HG03139 (cell line): ENCODE results near the gene SDHAF1.
"Not testable (repeated sequence)": the region's sequence is repeated elsewhere in the genome, so short reads cannot be mapped to it uniquely, and the experiment has no call there.

Source experiments
- ATAC-seq: cut with Tn5 transposase; IDR thresholded peaks from one replicate; pipeline ENCODE4 v1.9.1; 2021; ENCODE audit not compliant: unreplicated experiment

Gene SDHAF1

GRCh38 chr19:35995048-35995993, at the start of gene SDHAF1:
Gene SDHAF1, plus strand, starts transcription at chr19:35995188. Its CDS starts 87 bp downstream, at chr19:35995275.
- peak; percentile 74 for ATAC-seq

- ATAC-seq: no peak
Observed at GRCh38 chr19:35946203-35946602, 48.8 kb upstream of the SDHAF1 start.

GRCh38 chr19:35949131-35949530, 45.9 kb upstream of the SDHAF1 start:
- ATAC-seq: no peak

GRCh38 chr19:35955881-35956634, 38.9 kb upstream of the SDHAF1 start:
- no peak for ATAC-seq

GRCh38 chr19:35957411-35957810, 37.6 kb upstream of the SDHAF1 start:
- not testable (repeated sequence) for ATAC-seq

- ATAC-seq: no peak
Observed at GRCh38 chr19:35958660-35959039, 36.3 kb upstream of the SDHAF1 start.

- no peak for ATAC-seq
Observed at GRCh38 chr19:35959040-35959967, 35.7 kb upstream of the SDHAF1 start.

GRCh38 chr19:35959968-35960320, 35.0 kb upstream of the SDHAF1 start:
- no peak for ATAC-seq

GRCh38 chr19:35960432-35960972, 34.5 kb upstream of the SDHAF1 start:
- no peak for ATAC-seq

GRCh38 chr19:35963514-35963913, 31.5 kb upstream of the SDHAF1 start:
- no peak for ATAC-seq

GRCh38 chr19:35966771-35967170, 28.2 kb upstream of the SDHAF1 start:
- no peak for ATAC-seq

GRCh38 chr19:35973487-35973886, 21.5 kb upstream of the SDHAF1 start:
- no peak for ATAC-seq

GRCh38 chr19:35975608-35976214, 19.3 kb upstream of the SDHAF1 start:
- ATAC-seq: no peak

GRCh38 chr19:35977446-35978222, 17.4 kb upstream of the SDHAF1 start:
- ATAC-seq: no peak

GRCh38 chr19:35978271-35978670, 16.7 kb upstream of the SDHAF1 start:
- ATAC-seq: no peak

GRCh38 chr19:35978832-35979365, 16.1 kb upstream of the SDHAF1 start:
- no peak for ATAC-seq

- ATAC-seq: not testable (repeated sequence)
Observed at GRCh38 chr19:35980997-35981396, 14.0 kb upstream of the SDHAF1 start.

GRCh38 chr19:35983177-35983576, 11.8 kb upstream of the SDHAF1 start:
- no peak for ATAC-seq

GRCh38 chr19:35986111-35986510, 8.9 kb upstream of the SDHAF1 start:
- no peak for ATAC-seq
